Rectal smooth muscle tissue (tissue), 1 donor: ENCODE data around the gene ANK3.

Experiments used
- H3K27ac ChIP-seq: one replicate; pipeline ENCODE4 v1.7.0; 2013; ENCODE audit warnings: low read depth, low read length, inconsistent platforms
- H3K27me3 ChIP-seq: one replicate; pipeline ENCODE4 v1.7.0; 2013; ENCODE audit warnings: low read length; ENCODE audit not compliant: control insufficient read depth, insufficient read depth
- H3K36me3 ChIP-seq: one replicate; pipeline ENCODE4 v1.7.0; 2013; ENCODE audit warnings: low read length; ENCODE audit not compliant: control insufficient read depth, insufficient read depth
- H3K4me1 ChIP-seq: one replicate; pipeline ENCODE4 v1.7.0; 2013; ENCODE audit warnings: low read length; ENCODE audit not compliant: control insufficient read depth, insufficient read depth
- H3K4me3 ChIP-seq: one replicate; pipeline ENCODE4 v1.7.0; 2013; ENCODE audit warnings: low read length
- H3K9ac ChIP-seq: one replicate; pipeline ENCODE4 v1.7.0; 2013; ENCODE audit warnings: low read length

Gene ANK3

DNA sequence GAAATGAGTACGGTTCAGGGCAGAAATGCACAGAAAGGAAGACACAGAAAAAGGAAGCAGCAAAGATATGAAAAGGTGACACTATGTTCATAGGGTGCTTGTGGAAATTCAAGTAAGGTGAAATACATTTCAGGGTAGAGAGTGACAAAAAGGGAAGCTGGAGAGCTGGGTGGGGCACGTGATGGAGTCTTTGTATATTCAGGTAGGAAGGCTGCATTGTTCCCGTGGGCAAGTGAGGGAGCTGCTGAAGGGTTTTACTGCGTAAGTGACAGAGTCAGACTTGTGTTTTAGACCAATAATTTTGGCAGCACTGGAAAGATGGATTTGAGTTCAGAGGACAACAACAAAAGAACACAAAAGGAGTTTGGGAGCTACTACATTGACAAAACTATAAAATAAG is 35.3 kb upstream of the ANK3 start:
- Histone ChIP-seq H3K9ac (no peak overlapping the region), H3K4me1 (peaks cover 14% of the 10 kb centered on the region), H3K4me3 (no peak overlapping the region), H3K27me3 (no peaks in the 10 kb centered on the region), H3K27ac (no peak overlapping the region), H3K36me3 (no peaks in the 10 kb centered on the region)

DNA sequence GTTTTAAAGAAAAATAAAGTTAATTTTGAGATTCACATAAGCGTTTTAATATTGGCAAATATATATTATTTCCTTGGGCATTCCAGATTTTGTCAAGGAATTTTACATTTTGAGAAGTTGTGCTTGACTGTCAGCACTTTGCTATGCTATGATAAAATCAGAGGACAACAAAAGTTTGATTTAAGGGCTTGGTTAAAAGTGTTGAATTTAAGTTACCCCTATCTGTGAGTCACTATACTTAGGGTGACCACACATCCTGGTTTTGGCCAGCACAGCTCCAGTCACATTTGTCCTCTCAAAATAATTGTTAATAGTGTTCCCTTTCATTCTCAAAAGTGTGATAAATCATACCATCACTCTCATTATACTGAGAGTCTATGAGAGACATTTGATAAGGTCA is 34.2 kb upstream of the ANK3 start:
- H3K4me3 ChIP-seq, result no peak overlapping the region
- H3K9ac ChIP-seq, result no peak overlapping the region
- no peaks in the 10 kb centered on the region for H3K27me3 ChIP-seq
- H3K36me3 ChIP-seq, result no peaks in the 10 kb centered on the region
- H3K27ac ChIP-seq, result no peak overlapping the region
- H3K4me1 ChIP-seq, result peaks cover 8% of the 10 kb centered on the region

DNA sequence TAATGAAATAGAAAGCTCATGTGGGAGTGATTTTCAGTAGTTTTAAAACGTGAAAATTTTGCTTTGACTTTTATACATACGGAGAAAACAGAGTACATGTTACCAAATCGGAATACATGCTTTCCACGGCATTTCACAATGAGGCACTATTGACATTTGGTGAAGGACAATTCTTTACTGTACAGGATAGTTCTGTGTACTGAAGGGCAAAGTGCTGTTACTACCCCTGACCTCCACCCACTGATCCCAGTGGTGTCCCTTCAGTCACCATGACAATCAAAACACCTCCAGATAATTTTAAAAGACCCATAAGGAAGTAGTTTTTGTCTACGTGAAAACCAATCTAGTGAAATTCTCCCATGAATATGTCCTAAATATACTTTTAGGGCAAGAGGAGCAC is 33.1 kb upstream of the ANK3 start:
- Histone ChIP-seq H3K27me3 (no peaks in the 10 kb centered on the region), H3K4me3 (no peak overlapping the region), H3K36me3 (no peaks in the 10 kb centered on the region), H3K27ac (no peak overlapping the region), H3K9ac (no peak overlapping the region), H3K4me1 (peaks cover 3% of the 10 kb centered on the region)

DNA sequence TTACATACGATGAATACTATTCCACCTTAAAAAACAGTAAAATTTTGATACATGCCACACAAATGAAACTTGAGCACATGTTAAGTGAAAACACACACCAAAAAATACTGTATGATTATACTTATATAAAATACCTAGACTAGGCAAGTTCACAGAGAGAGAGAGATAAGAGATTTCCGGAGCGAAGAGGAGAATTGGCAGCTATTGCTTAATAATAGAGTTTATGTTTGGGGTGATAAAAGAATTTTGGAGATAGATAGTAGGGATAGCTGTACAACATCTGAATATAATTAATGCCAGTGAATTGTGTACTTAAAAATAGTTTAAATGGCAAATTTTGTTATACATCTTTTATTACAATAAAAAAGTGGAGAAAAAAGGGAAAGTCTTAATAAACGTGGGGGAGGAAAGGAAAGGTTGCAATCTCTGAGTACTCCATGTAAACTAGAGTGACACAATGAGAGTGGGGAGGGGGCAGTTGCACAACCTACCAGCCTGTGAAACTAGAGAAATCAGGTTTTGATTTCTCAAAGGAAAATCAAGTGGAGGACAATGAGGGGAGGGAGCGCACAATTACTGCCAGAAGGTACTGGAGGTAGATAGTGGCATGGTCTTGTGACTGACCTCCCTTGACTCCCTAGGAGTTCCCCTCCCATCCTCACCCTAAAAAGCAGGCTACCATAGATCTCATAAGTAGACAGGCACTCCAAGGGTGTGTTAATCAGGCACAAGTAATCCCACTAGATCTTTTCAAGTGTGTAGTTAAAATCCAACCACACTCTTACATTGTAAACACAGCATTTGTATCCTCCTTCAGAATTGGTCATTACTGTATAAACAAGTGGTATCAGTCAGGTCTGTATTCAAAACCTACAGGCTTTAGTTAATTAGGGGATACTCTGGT is 31.6 kb upstream of the ANK3 start:
- peaks cover 5% of the 10 kb centered on the region for H3K4me1 ChIP-seq
- H3K4me3 ChIP-seq, result no peak overlapping the region
- no peak overlapping the region for H3K27ac ChIP-seq
- H3K27me3 ChIP-seq, result no peaks in the 10 kb centered on the region
- H3K9ac ChIP-seq, result no peak overlapping the region
- no peaks in the 10 kb centered on the region for H3K36me3 ChIP-seq

DNA sequence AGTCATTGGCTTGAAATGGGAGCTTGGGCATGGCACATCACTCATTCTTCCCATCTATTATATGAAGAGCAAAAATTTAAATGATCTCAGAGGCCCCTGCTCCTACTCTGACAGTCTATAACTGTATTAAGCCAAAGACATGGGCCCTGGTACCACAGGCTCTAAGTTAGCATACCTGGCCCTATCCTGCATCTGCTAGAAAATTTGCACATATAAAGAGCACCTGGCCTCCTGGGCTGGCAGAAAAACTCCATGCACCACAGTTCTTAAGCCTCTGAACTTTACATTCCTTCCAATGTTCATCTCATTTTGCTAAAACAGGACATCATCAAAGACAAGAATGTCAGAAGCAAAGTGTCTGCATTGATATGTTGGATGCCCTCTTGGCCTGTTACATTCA is 29.6 kb upstream of the ANK3 start:
- Histone ChIP-seq H3K27ac (no peak overlapping the region), H3K4me3 (no peak overlapping the region), H3K4me1 (peaks cover 4% of the 10 kb centered on the region), H3K9ac (no peak overlapping the region), H3K36me3 (no peaks in the 10 kb centered on the region), H3K27me3 (no peaks in the 10 kb centered on the region)

DNA sequence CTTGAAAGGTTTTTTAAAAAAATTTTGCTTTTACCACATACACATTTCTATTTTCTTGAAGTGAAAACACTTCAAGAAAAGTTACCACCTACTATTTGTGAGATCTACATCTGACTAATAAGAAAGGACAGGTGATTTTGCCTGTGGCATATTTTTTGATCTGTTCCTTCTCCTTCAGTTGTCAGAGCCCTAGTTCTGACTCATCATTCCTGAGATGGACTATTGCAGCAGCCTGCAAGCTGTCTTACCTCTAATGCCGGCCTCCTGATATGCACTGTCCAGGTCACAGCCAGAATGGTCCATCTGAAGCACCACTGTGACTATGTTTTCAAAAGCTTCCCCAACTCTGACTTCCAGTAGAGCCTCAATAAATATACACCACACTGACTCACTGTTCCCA is 28.2 kb upstream of the ANK3 start:
- no peak overlapping the region for H3K9ac ChIP-seq
- no peaks in the 10 kb centered on the region for H3K27me3 ChIP-seq
- H3K4me3 ChIP-seq, result no peak overlapping the region
- H3K36me3 ChIP-seq, result no peaks in the 10 kb centered on the region
- H3K27ac ChIP-seq, result no peak overlapping the region
- peaks cover 4% of the 10 kb centered on the region for H3K4me1 ChIP-seq

DNA sequence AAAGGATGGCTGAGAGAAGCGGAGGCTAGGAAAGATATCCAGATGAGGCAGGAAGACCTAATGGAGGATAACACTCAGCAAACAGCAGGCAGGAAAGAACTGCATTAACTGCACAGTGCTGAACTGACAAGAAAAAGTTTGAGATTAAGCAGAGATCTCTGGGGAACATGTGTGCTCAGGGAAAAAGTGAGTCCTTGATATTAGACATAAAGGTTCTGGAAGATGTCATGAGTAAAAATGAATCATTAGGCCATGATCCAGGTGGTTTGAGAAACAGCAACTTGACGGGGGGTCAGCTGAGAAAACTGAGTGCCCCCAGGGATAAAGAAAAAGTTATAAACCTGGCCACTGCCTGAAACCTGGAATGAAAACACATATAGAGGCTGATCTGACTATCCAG is 27.3 kb upstream of the ANK3 start:
- no peak overlapping the region for H3K4me3 ChIP-seq
- H3K27me3 ChIP-seq, result no peaks in the 10 kb centered on the region
- H3K4me1 ChIP-seq, result peaks cover 4% of the 10 kb centered on the region
- no peak overlapping the region for H3K27ac ChIP-seq
- no peak overlapping the region for H3K9ac ChIP-seq
- no peaks in the 10 kb centered on the region for H3K36me3 ChIP-seq

DNA sequence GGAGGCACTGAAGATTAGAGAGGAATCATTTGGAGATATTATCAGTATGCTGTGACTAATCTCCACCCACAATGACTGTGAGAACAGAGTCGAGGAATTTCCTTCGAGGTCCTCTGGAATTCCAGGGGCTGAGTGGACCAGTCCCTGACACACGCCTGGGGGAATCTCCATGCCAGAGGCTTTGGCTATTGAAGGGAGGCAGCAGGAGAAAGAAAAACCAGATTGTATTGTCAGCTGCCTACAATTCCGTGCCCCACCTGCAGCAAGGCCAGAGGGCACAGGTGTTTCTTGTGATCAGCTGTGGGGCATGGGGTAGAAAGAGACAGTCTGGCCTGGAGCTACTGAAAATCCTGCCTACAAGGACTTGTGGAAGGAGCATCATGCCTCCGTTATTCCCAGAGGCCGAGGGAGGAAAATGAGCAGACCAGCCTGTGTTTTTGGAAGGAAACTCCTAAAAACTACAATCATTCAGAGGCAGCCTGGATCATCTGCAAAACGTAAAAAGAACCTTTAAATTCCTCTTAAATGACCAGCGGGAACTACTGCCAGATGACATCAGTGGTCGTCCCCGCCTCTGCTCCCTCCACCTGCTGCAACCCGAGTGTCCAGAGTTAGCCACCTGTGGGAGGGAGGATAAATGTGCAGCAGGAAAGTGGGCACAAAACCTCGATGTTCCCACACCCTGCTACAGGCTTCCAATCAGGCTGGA is 25.4 kb upstream of the ANK3 start:
- Histone ChIP-seq H3K27me3 (no peaks in the 10 kb centered on the region), H3K4me1 (peaks cover 4% of the 10 kb centered on the region), H3K27ac (no peak overlapping the region), H3K36me3 (no peaks in the 10 kb centered on the region), H3K4me3 (no peak overlapping the region), H3K9ac (no peak overlapping the region)

DNA sequence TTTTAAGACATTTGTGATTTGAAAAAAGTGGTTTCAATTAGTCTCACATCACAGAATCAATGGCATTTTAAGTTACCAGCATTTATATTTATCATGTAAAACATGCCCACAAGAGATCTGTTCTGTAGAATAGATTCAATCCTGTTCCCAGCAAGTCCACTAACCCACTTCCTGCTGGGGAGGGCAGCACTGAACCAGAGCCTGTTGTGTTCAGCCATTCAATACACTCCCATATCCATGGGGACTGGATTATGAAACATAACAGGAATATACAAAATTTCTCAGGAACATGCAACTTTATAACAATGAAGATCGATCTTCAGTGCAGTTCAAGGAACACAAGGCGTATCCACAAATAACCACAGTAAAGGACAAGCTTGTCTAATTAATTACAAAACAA is 24.4 kb upstream of the ANK3 start:
- Histone ChIP-seq H3K4me3 (no peak overlapping the region), H3K27me3 (no peaks in the 10 kb centered on the region), H3K4me1 (peaks cover 4% of the 10 kb centered on the region), H3K36me3 (no peaks in the 10 kb centered on the region), H3K27ac (no peak overlapping the region), H3K9ac (no peak overlapping the region)

DNA sequence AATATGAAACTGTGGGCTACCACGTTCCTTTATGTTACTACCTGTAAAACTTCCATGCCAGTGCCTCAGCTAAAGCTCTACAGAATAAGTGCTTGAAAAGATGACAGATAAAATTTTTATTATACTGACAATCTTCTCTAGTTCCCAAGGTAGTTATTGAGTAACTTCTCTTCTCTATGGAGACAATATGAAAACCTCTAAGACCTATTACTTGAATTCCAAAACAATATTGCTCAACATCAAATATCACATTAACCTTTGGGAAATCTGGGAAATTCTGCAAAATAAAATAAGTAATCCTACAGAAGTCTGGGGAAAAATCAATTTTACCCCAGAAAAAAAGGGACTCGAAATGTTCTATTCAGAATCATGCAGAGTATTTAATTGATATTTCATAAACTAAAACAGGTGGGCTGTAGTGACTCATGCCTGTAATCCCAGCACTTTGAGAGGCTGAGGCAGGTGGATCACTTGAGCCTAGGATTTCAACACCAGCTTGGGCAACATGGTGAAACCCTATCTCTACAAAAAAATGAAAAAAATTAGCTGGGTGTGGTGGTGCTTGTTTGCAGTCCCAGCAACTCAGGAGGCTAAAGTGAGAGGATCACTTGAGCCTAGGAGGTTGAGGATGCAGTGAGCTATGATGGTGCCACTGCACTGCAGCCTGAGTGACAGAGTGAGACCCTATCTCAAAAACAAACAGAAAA is 23.8 kb upstream of the ANK3 start:
- Histone ChIP-seq H3K4me3 (no peak overlapping the region), H3K27me3 (no peaks in the 10 kb centered on the region), H3K4me1 (peaks cover 4% of the 10 kb centered on the region), H3K27ac (no peak overlapping the region), H3K9ac (no peak overlapping the region), H3K36me3 (no peaks in the 10 kb centered on the region)

DNA sequence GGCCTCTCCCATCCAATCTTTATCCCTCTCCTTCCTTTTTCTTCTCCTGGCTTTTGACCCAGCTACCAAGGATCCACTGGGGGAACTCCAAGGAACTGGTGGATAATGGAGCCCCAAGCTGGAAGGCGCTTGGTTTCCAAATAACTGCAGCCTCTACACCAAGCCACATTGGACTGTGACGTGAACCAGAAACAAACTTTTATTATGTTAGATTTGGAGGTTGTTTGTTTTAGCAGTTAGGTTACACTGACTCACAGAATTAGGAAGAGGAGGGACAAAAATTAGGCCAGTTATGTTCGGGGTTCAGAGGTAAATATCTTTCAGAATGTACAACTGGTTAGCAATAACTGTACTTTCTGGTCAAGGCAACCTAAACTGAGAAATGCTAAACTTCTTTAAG is 21.3 kb upstream of the ANK3 start:
- Histone ChIP-seq H3K27me3 (no peaks in the 10 kb centered on the region), H3K27ac (no peak overlapping the region), H3K4me1 (no peaks in the 10 kb centered on the region), H3K36me3 (no peaks in the 10 kb centered on the region), H3K9ac (no peak overlapping the region), H3K4me3 (no peak overlapping the region)

DNA sequence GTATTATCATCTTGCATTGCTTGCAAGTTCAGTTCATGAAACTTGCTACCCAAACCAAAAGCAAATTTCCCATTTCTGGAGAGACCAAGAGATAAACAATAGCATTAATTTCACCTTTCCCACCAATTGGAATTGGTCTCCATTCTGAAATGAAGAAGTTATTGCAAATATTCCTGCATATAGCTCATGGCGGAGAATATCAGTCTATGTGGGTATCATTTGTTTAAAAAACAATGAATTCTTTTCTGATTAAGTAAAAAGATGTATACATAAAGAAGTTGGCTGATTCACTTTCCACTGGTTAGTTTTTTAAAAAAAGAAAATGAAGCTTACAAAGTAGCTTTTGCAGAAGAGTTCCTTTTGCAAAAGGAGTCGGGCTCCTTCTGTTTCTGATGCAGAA is 19.5 kb upstream of the ANK3 start:
- Histone ChIP-seq H3K27ac (no peak overlapping the region), H3K27me3 (no peaks in the 10 kb centered on the region), H3K9ac (no peak overlapping the region), H3K4me1 (no peaks in the 10 kb centered on the region), H3K36me3 (no peaks in the 10 kb centered on the region), H3K4me3 (no peak overlapping the region)
